Endothelial cell (in vitro differentiated cells): ENCODE results near the gene RPS6KB2. TPM values are rescaled to one million over a fixed set of nuclear protein-coding genes. Genes with fewer than 3 reads are reported as not detected.
"Not testable (repeated sequence)": the region's sequence is repeated elsewhere in the genome, so short reads cannot be mapped to it uniquely, and the experiment has no call there.

Source experiments
- DNase-seq: peaks from one replicate; pipeline ENCODE4 v3.0.0; 2021; ENCODE audit warnings: low spot score
- H3K27ac Mint-ChIP-seq: one replicate; pipeline ENCODE4 v1.8.0; 2021; ENCODE audit warnings: mixed read lengths, inconsistent platforms; ENCODE audit not compliant: unreplicated experiment
- H3K27me3 Mint-ChIP-seq: one replicate; pipeline ENCODE4 v1.8.0; 2021; ENCODE audit warnings: mild to moderate bottlenecking, moderate library complexity, mixed read lengths, inconsistent platforms; ENCODE audit not compliant: unreplicated experiment
- H3K36me3 Mint-ChIP-seq: one replicate; pipeline ENCODE4 v1.8.0; 2021; ENCODE audit warnings: mild to moderate bottlenecking, low read depth, mixed read lengths, inconsistent platforms; ENCODE audit not compliant: unreplicated experiment
- H3K4me1 Mint-ChIP-seq: one replicate; pipeline ENCODE4 v1.8.0; 2021; ENCODE audit warnings: mild to moderate bottlenecking, mixed read lengths, inconsistent platforms; ENCODE audit not compliant: unreplicated experiment
- H3K4me3 Mint-ChIP-seq: one replicate; pipeline ENCODE4 v1.8.0; 2021; ENCODE audit warnings: mild to moderate bottlenecking, mixed read lengths, inconsistent platforms; ENCODE audit not compliant: unreplicated experiment
- H3K9me3 Mint-ChIP-seq: one replicate; pipeline ENCODE4 v1.8.0; 2021; ENCODE audit warnings: mixed read lengths, inconsistent platforms; ENCODE audit not compliant: unreplicated experiment
- CTCF ChIP-seq: fragments of 200-600 bp; sonication (generic); IDR thresholded peaks from one replicate; pipeline ENCODE4 v1.5.0; 2021; ENCODE audit warnings: antibody characterized with exemption; ENCODE audit not compliant: unreplicated experiment
- total RNA-seq: library from RNA; stranded (reverse); fragmentation: NEBNext Ultra II Directional; extraction: Animal tissue kit (Norgen Biotek cat#: 25700); gene quantifications from one replicate; pipeline ENCODE4 v1.2.1, GENCODE V29; 2021; ENCODE audit not compliant: unreplicated experiment

Gene RPS6KB2
- total RNA-seq, 1 donor from 2014 or later: 44.2 TPM

- Mint-ChIP-seq H3K27me3 (peaks cover 5% of the 10 kb centered on the region), H3K9me3 (no peaks in the 10 kb centered on the region), H3K4me1 (peaks cover 10% of the 10 kb centered on the region), H3K4me3 (peak overlapping the region; percentile 67), H3K27ac (peak overlapping the region; percentile 81), H3K36me3 (no peaks in the 10 kb centered on the region)
- no peak for DNase-seq
- no peak for TF ChIP-seq CTCF
Measured at GRCh38 chr11:67465189-67465510, 36.9 kb downstream of the RPS6KB2 start.

GRCh38 chr11:67465530-67465929, 37.2 kb downstream of the RPS6KB2 start:
- not testable (repeated sequence) for DNase-seq, H3K9me3 Mint-ChIP-seq, H3K27me3 Mint-ChIP-seq, H3K36me3 Mint-ChIP-seq
- peak overlapping the region; percentile 81 for H3K27ac Mint-ChIP-seq
- H3K4me1 Mint-ChIP-seq: peaks cover 10% of the 10 kb centered on the region
- peak overlapping the region; percentile 67 for H3K4me3 Mint-ChIP-seq

GRCh38 chr11:67466367-67466766, 38.1 kb downstream of the RPS6KB2 start:
- no peak for DNase-seq
- no peaks in the 10 kb centered on the region for H3K9me3 Mint-ChIP-seq
- no peak for TF ChIP-seq CTCF
- H3K4me3 Mint-ChIP-seq: no peak overlapping the region
- H3K36me3 Mint-ChIP-seq: no peaks in the 10 kb centered on the region
- no peak overlapping the region for H3K27ac Mint-ChIP-seq
- H3K27me3 Mint-ChIP-seq: peaks cover 4% of the 10 kb centered on the region
- H3K4me1 Mint-ChIP-seq: peaks cover 10% of the 10 kb centered on the region

- Mint-ChIP-seq H3K4me3 (peak overlapping the region; percentile 62), H3K36me3 (no peaks in the 10 kb centered on the region), H3K27me3 (peaks cover 4% of the 10 kb centered on the region), H3K27ac (no peak overlapping the region), H3K9me3 (no peaks in the 10 kb centered on the region), H3K4me1 (peaks cover 10% of the 10 kb centered on the region)
- DNase-seq: no peak
- no peak for TF ChIP-seq CTCF
Measured at GRCh38 chr11:67466962-67467771, 38.9 kb downstream of the RPS6KB2 start.

- Mint-ChIP-seq H3K4me3 (peak overlapping the region; percentile 88), H3K27me3 (peaks cover 4% of the 10 kb centered on the region), H3K36me3 (no peaks in the 10 kb centered on the region), H3K4me1 (peaks cover 10% of the 10 kb centered on the region), H3K9me3 (no peaks in the 10 kb centered on the region), H3K27ac (no peak overlapping the region)
- no peak for TF ChIP-seq CTCF
- DNase-seq: no peak
Measured at GRCh38 chr11:67468056-67468455, 39.8 kb downstream of the RPS6KB2 start.
